Measurements from ENCODE around the gene MARCHF5.

MARCHF5 gene

GRCh38 chr10:92242910-92243671 is 47.9 kb upstream of the MARCHF5 start:
- H3K4me1 ChIP-seq (ENCODE audit: insufficient read depth, low read length): peaks cover 43% of the 10 kb centered on the region
- peak overlapping the region; percentile 78 for H3K4me2 ChIP-seq (ENCODE audit: insufficient read depth, low read length)
- no peaks in the 10 kb centered on the region for H3K79me2 ChIP-seq (ENCODE audit: insufficient read depth, low read length)
- peak overlapping the region; percentile 25 to 54; a peak in 3 of 4 replicates for H3K4me3 ChIP-seq (ENCODE audit: low read depth in 1 of 2, low read length in 2 of 2)
- H3K9me3 ChIP-seq (ENCODE audit: insufficient read depth, low read length, severe bottlenecking): no peaks in the 10 kb centered on the region
- no peaks in the 10 kb centered on the region for H3K36me3 ChIP-seq (ENCODE audit: insufficient read depth, low read length)
- peak overlapping the region; percentile 36 for H3K9ac ChIP-seq (ENCODE audit: low read depth, low read length)
- DNase-seq (peak; percentile 62), ATAC-seq (ENCODE audit: insufficient read depth, low read depth) (peak; percentile 78)
- H2AFZ ChIP-seq (ENCODE audit: low read depth, low read length): peak overlapping the region; percentile 84
- H3K27ac ChIP-seq (ENCODE audit: low read length): peak overlapping the region; percentile 64
- H3K27me3 ChIP-seq (ENCODE audit: insufficient read depth, low read length, poor library complexity): no peaks in the 10 kb centered on the region
- TF ChIP-seq CTCF (IDR thresholded peaks at IDR 0.05; ENCODE audit: borderline replicate concordance, extremely low read depth, low read length, poor library complexity, severe bottlenecking) (no peak), EZH2 (IDR thresholded peaks at IDR 0.05; ENCODE audit: borderline replicate concordance, low read depth, low read length, severe bottlenecking) (no peak)
- H4K20me1 ChIP-seq (ENCODE audit: insufficient read depth, low read length): no peaks in the 10 kb centered on the region

- H3K9ac ChIP-seq (ENCODE audit: low read depth, low read length): no peak overlapping the region
- DNase-seq (no peak), ATAC-seq (ENCODE audit: insufficient read depth, low read depth) (no peak)
- no peaks in the 10 kb centered on the region for H3K9me3 ChIP-seq (ENCODE audit: insufficient read depth, low read length, severe bottlenecking)
- no peaks in the 10 kb centered on the region for H4K20me1 ChIP-seq (ENCODE audit: insufficient read depth, low read length)
- TF ChIP-seq EZH2 (IDR thresholded peaks at IDR 0.05; ENCODE audit: borderline replicate concordance, low read depth, low read length, severe bottlenecking): no peak
- no peak for TF ChIP-seq CTCF (IDR thresholded peaks at IDR 0.05; ENCODE audit: borderline replicate concordance, extremely low read depth, low read length, poor library complexity, severe bottlenecking)
- H3K4me2 ChIP-seq (ENCODE audit: insufficient read depth, low read length): no peak overlapping the region
- H3K4me1 ChIP-seq (ENCODE audit: insufficient read depth, low read length): peaks cover 34% of the 10 kb centered on the region
- H3K36me3 ChIP-seq (ENCODE audit: insufficient read depth, low read length): no peaks in the 10 kb centered on the region
- H3K79me2 ChIP-seq (ENCODE audit: insufficient read depth, low read length): no peaks in the 10 kb centered on the region
- H3K27ac ChIP-seq (ENCODE audit: low read length): no peak overlapping the region
- no peak overlapping the region for H3K4me3 ChIP-seq (ENCODE audit: low read depth in 1 of 2, low read length in 2 of 2)
- no peak overlapping the region for H2AFZ ChIP-seq (ENCODE audit: low read depth, low read length)
- H3K27me3 ChIP-seq (ENCODE audit: insufficient read depth, low read length, poor library complexity): no peaks in the 10 kb centered on the region
Measured at GRCh38 chr10:92244796-92245195, 46.2 kb upstream of the MARCHF5 start.

- no peak overlapping the region for H3K4me2 ChIP-seq (ENCODE audit: insufficient read depth, low read length)
- peaks cover 4% of the 10 kb centered on the region for H3K4me1 ChIP-seq (ENCODE audit: insufficient read depth, low read length)
- H3K9me3 ChIP-seq (ENCODE audit: insufficient read depth, low read length, severe bottlenecking): no peaks in the 10 kb centered on the region
- no peak overlapping the region for H3K4me3 ChIP-seq (ENCODE audit: low read depth in 1 of 2, low read length in 2 of 2)
- H3K27me3 ChIP-seq (ENCODE audit: insufficient read depth, low read length, poor library complexity): no peaks in the 10 kb centered on the region
- no peak overlapping the region for H2AFZ ChIP-seq (ENCODE audit: low read depth, low read length)
- DNase-seq (no peak), ATAC-seq (ENCODE audit: insufficient read depth, low read depth) (no peak)
- no peaks in the 10 kb centered on the region for H3K36me3 ChIP-seq (ENCODE audit: insufficient read depth, low read length)
- H4K20me1 ChIP-seq (ENCODE audit: insufficient read depth, low read length): no peaks in the 10 kb centered on the region
- no peaks in the 10 kb centered on the region for H3K79me2 ChIP-seq (ENCODE audit: insufficient read depth, low read length)
- TF ChIP-seq CTCF (IDR thresholded peaks at IDR 0.05; ENCODE audit: borderline replicate concordance, extremely low read depth, low read length, poor library complexity, severe bottlenecking) (no peak), EZH2 (IDR thresholded peaks at IDR 0.05; ENCODE audit: borderline replicate concordance, low read depth, low read length, severe bottlenecking) (no peak)
- no peak overlapping the region for H3K27ac ChIP-seq (ENCODE audit: low read length)
- no peak overlapping the region for H3K9ac ChIP-seq (ENCODE audit: low read depth, low read length)
Measured at GRCh38 chr10:92248566-92248965, 42.4 kb upstream of the MARCHF5 start.

Measured in DND-41 (cell line).